ENCODE data around the gene FCRLB. TPM values are rescaled to one million over a fixed set of nuclear protein-coding genes. Genes with fewer than 3 reads are reported as not detected.

Gene FCRLB
- total RNA-seq, 1 experiment from 2014 or later: not detected

DNA sequence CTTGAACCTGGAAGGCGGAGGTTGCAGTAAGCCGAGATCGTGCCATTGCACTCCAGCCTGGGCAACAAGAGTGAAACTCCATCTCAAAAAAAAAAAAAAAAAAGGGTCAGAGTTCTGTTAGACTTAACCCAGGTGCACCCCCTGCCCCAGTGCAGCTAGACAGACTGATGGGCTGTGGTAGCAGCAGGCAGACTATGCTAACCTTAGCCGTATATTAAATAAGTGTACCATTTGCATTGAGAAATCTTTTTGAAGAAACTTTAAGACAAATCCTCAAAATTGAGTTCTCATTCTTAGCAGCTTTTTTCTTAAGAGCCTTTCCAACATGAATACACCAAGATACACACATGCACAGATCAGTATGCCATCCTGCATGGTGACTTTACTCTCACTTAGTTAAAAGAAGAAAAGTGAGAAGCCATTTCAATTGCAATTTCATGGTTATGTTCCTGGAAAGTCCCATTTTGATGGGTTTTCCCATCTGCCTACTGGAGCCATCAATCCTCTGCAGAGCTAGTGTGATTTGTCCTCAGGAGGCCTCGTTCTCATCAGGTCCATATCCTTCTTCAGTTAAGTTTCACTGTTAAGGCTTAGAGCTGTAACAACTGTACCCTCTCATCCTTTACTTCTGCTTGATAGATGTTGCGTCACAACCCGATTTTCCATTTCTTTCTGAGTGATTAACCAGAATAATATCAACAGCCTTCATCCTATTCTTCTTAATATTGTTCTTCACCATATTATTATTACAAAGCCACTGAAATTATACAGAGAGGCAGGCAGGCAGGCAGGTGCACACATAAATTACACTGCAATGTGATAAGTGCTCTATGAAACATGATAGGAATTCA lies 7.3 kb downstream of the FCRLB start:
- no peak overlapping the region for H3T11ph ChIP-seq (ENCODE audit: low read length)
- no peaks in the 10 kb centered on the region for H4K20me1 ChIP-seq (ENCODE audit: control insufficient read depth, insufficient read depth, insufficient read length)
- Mint-ChIP-seq H3K27me3 (ENCODE audit: low read depth) (peaks cover 55% of the 10 kb centered on the region), H3K4me3 (peak overlapping the region; percentile 78 to 92), H3K9me3 (no peaks in the 10 kb centered on the region), H3K36me3 (ENCODE audit: insufficient read depth in 1 of 3, low read depth in 3 of 3) (peaks cover 0 to 2% (median 0%) of the 10 kb centered on the region in 3 experiments; a peak in 2 of 7 replicates), H3K27ac (no peak overlapping the region), H3K4me1 (peaks cover 15 to 30% of the 10 kb centered on the region in 2 experiments)
- no peak overlapping the region for H2AK5ac ChIP-seq (ENCODE audit: insufficient read length, low read length)
- peaks cover 9% of the 10 kb centered on the region for H3K23me2 ChIP-seq (ENCODE audit: insufficient read length, low read depth, low read length, poor library complexity, severe bottlenecking)
- H2BK5ac ChIP-seq (ENCODE audit: insufficient read length, low read length): no peak overlapping the region
- no peaks in the 10 kb centered on the region for H3K79me1 ChIP-seq (ENCODE audit: insufficient read depth, low read depth, low read length, poor library complexity, severe bottlenecking)
- H3K79me2 ChIP-seq (ENCODE audit: insufficient read depth, low read length): no peaks in the 10 kb centered on the region
- H4K5ac ChIP-seq (ENCODE audit: insufficient read length, low read depth, low read length): no peak overlapping the region
- no peak overlapping the region for H3K4me2 ChIP-seq (ENCODE audit: insufficient read depth, insufficient read length, low read length)
- peaks cover 14% of the 10 kb centered on the region; the same call in 1 of the 2 replicates for H3K27me3 ChIP-seq (ENCODE audit: insufficient read depth, low read length)
- no peaks in the 10 kb centered on the region; the same call in 1 of the 2 replicates for H3K4me1 ChIP-seq (ENCODE audit: insufficient read depth, low read length)
- WGBS (ENCODE audit: extremely low coverage, insufficient read length, low lambda C conversion rate): no CpG with 5 or more reads among the region's 7 CpGs
- no peak overlapping the region for H4K91ac ChIP-seq (ENCODE audit: insufficient read length, low read depth, low read length)
- H3K23ac ChIP-seq (ENCODE audit: insufficient read length, low read depth, low read length): no peak overlapping the region
- H3K14ac ChIP-seq (ENCODE audit: insufficient read depth, low read length): no peak overlapping the region
- H3K9me3 ChIP-seq (ENCODE audit: control insufficient read depth, low read depth, low read length): no peaks in the 10 kb centered on the region
- H2BK120ac ChIP-seq (ENCODE audit: low read depth, low read length, poor library complexity, severe bottlenecking): no peak overlapping the region
- no peak overlapping the region for H2BK15ac ChIP-seq (ENCODE audit: low read depth, low read length)
- no peak for DNase-seq
- no peak overlapping the region for H3K56ac ChIP-seq (ENCODE audit: insufficient read length, low read depth, low read length)
- H3K4ac ChIP-seq (ENCODE audit: low read depth, low read length): no peak overlapping the region
- no peak overlapping the region for H2BK12ac ChIP-seq (ENCODE audit: insufficient read length, low read depth, low read length)
- H3K27ac ChIP-seq (ENCODE audit: insufficient read length, low read depth, low read length): no peak overlapping the region
- H3K18ac ChIP-seq (ENCODE audit: insufficient read length, low read depth, low read length): no peak overlapping the region
- H2BK20ac ChIP-seq (ENCODE audit: low read depth, low read length, poor library complexity, severe bottlenecking): no peak overlapping the region
- H4K8ac ChIP-seq (replicated peaks; ENCODE audit: insufficient read length, low read depth, low read length): no peak overlapping the region
- H2AFZ ChIP-seq (ENCODE audit: low read length): no peak overlapping the region
- TF ChIP-seq, protein P1, sequence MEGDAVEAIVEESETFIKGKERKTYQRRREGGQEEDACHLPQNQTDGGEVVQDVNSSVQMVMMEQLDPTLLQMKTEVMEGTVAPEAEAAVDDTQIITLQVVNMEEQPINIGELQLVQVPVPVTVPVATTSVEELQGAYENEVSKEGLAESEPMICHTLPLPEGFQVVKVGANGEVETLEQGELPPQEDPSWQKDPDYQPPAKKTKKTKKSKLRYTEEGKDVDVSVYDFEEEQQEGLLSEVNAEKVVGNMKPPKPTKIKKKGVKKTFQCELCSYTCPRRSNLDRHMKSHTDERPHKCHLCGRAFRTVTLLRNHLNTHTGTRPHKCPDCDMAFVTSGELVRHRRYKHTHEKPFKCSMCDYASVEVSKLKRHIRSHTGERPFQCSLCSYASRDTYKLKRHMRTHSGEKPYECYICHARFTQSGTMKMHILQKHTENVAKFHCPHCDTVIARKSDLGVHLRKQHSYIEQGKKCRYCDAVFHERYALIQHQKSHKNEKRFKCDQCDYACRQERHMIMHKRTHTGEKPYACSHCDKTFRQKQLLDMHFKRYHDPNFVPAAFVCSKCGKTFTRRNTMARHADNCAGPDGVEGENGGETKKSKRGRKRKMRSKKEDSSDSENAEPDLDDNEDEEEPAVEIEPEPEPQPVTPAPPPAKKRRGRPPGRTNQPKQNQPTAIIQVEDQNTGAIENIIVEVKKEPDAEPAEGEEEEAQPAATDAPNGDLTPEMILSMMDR (conservative IDR thresholded peaks at IDR 0.05): no peak
- H3K9ac ChIP-seq (ENCODE audit: extremely low read depth, insufficient read length, low read length): no peak overlapping the region
